Activated T-cell treated with anti-CD3 and anti-CD28 coated beads, Interleukin-2, amount 50 U/mL, for 48 hours (primary cell): Measurements from ENCODE around the gene PBX3.

Experiments
- DNase-seq, 2 experiments: peaks; one replicate each; pipeline ENCODE4 v3.0.0-alpha.2; 2020

PBX3 gene

DNA sequence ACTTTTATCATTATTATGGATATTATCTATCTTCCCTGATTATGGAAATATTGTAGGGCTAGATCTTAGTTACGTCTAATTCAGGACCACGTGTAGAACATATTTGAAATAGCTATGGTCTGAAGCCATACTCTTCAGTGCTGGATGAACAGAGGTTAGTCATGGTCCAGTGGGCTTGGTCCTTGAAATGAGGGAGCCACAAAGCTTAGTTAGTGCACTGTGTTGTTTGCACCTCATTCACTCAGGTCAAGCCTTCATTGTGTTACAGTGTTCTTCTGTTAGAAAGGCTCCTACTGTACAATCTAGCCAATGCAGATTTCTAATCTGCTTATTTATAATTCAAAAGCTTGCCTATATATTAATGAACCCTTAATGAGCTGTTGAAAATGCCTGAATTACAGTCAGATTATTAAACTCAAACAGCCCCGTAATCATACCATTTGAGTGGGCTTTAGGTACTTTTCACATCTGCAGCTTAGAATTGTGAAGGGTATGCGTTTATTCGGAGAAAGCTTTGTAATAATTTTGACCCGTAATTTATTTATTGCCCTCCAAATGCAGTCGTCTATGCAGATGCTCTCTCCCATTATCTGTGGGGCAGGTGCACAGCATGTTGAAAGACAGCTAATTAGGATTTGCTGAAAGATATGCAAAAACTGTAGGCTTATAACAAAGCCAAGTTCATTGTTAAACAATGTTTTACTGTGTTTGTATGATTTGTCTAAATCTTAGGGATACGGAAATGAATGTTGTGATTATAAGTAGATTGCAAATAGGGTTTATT lies 164.9 kb downstream of the PBX3 start:
- DNase-seq: no peak

DNA sequence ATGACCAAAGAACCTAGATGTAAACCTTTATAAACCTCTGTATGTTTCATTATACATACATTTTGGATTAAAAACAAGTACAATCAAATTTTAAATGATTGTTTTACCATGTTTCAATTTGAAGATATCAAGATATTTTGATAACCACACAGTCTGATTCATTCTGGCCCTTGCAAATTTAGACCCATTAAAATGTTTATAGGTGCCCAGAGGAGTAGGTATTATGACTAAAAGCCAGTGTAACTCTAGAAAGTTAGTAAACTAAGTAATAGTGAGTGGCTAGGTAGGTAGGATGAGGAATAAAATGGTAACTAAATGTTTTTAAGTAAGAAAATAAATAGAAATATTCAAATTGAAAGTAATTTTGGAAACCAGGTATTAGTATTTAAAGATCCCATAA lies 165.5 kb downstream of the PBX3 start:
- DNase-seq: no peak

DNA sequence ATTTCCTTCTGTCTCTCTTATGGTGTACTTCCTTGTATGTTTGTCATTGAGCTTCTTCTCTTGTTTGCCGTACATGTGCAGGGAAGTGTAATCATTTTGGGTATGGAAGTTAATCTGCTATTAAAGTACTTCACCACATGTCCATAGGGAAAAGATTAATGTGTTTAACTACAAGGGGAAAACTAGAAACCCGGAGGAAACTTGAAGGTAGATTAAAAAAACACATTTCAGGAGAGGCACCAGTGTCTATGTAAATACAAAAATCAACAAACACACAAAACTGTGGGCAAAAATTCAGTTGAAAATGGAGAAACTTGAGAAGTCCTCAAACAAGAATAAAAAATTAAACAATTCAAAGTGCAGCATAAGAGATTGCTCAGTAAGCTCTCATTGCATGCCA lies 166.4 kb downstream of the PBX3 start:
- no peak for DNase-seq

DNA sequence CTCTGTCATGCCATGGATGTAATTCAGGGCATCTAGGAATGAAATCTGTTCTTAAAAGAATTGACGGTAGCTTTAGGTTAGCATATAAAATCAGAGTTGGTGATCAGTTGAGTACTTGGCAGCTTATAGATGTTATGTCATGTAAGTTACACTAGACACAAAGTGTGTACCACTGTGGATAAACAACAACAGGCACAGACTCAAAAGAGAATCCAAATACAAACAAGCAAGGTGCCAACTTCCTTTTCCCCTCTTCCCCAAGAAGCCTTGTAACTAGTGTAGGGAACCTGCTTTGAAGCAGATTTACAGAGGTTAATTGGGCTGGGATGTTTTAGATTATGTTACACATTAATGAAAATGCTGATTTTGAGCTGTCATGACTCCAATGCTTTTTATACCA lies 167.2 kb downstream of the PBX3 start:
- DNase-seq: no peak

DNA sequence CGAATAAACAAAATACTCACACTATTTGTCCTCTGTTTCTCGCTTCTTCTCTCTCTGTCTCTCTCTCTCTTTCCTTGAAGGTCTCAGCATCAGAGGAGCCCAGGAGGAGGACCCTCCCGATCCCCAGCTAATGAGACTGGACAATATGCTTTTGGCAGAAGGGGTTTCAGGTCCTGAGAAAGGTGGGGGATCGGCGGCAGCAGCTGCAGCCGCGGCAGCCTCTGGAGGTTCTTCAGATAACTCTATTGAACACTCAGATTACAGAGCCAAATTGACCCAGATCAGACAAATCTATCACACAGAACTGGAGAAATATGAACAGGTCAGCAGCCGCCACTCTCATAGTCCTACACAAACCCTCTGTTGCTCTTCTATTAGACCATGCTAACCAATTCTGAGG lies 168.4 kb downstream of the PBX3 start:
- DNase-seq: no peak

DNA sequence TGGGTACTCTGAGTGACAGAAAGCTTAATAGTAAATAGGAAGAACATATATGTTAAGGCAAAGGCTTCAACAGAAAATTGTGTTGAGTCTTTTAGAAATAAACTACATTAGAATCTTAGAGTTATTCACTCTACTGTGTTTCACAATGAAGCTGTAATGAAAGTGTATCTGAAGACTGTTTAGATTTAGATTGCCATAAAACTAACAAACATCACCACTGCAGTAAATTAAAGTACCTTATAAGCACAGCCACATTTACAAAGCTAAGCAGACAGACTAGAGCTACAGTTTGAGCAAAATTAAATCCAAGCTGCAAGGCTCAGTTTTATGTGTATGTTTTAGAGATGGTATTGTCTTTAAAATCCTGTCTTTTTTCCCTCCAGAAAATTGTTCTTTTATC lies 172.4 kb downstream of the PBX3 start:
- no peak for DNase-seq

DNA sequence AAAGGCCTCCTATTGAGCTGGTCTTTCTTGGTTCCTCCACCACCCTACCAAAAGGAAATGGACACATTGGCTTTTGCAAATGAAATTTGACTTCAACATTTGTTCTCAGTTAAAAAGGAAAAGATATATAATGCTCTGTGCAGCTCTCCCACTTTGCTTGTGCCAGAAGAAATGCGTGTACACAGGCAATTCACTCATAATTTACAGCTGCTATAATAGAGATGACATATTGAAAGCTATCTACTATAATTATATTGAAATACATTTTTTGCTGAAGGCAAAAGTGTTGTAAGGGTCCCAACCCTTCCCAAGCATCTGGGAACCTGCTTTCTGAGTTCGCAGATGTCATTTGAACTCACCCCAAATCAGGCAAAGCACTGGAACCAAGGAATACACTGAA lies 173.2 kb downstream of the PBX3 start:
- no peak for DNase-seq

DNA sequence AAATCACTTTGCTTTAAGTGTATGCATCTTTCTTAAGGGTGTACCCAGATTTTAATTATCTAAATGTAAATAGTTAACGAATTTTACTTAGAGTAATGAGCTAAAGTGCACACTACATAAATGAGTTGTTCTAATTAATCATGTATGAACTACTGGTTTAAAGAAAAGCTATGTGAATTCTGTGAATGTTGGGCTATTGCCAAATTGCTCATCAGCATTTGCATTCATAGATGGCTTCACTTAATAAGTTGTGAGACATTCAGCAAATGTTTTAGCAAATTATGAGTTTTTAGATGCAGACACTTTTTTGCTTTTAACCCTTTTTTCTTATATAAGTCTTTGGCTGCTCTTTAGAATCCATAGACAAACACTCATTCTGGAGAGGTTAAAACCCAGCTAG lies 175.7 kb downstream of the PBX3 start:
- no peak for DNase-seq

DNA sequence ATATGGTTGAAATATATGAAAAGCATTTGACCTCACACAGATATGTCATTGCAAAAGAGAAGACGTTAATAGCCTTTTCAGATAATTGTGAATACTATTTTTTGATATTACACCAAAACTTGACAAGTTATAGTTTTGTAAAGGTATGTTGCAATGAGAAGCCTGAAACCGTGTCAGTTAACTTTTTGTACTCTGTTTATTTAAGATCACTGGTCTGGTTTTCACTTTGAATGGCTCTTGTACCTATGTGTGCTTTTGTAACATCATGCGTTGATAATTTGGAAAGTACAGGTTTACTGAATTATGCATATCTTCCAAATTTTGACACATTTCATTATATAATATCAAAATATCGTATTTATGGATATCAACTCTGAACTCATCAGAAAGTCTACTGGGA lies 177.2 kb downstream of the PBX3 start:
- DNase-seq: no peak

DNA sequence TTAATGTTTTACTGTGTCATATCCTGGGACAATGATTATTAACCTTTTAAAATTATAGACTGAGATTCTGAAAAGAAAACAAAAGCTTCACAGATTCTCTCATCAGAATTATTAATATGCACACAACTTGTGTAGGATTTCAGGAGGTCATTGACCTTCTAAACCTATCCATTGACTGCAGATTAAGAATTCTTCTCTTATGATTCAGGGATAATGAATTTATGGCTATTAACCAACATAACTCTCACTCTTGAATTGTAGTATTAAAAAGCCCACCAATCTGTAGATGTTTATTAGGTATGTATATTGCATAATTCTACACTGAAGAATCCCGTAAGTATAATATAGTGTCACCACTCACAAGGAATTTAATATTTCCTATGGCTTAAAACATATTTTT lies 179.8 kb downstream of the PBX3 start:
- DNase-seq: no peak

DNA sequence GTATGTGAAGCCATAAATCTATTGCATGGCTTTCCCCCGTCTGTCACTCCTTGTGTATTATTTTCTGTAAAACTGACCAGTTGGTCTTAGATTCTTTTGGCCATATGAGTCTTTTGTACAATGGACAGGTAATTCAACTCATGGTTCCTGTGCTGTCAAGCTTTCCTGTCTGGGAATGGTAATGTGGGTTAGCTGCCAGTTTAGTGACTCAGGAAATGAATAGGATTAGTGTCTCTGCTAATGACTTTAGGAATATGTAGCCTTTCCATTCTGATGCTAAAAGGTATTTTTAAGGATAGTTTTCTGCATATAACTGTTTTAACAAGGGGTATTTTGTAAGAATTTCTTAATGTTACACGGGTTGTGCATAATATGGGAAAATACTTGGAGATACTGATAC lies 182.7 kb downstream of the PBX3 start:
- no peak for DNase-seq

DNA sequence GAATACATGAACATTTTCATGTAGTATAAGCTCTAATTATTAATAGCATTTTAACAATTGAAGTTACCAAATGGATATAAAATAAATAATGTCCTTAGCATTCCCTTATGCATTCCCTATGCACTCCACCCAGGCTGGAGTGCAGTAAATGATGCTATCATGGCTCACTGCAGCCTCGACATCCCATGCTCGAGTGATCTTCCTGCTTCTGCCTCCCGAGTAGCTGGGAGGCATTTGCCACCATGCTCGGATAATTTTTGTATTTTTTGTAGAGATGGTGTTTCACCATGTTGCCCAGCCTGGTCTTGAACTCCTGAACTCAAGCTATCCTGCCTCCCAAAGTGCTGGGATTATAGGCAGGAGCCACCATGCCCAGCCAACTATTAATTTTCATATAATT lies 184.0 kb downstream of the PBX3 start:
- DNase-seq: no peak

DNA sequence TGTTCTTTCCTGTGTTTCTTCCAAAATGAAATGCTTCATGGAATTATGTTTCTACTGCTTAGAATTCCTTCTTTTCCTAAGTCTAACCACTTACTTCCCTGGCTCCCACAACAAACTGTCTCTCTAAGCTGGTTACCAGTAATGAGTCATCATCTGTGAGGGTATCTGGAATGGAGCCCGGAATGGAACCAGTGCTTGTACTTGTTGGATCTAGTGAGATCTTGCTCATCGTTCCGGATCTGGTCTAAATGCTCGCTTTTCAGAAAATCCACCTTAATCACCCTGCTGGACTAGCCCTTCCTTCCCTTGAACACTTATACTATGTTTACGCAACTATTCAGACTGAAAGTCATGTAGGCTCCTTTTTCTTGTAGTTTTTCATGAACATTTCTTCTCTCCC lies 184.8 kb downstream of the PBX3 start:
- no peak for DNase-seq

DNA sequence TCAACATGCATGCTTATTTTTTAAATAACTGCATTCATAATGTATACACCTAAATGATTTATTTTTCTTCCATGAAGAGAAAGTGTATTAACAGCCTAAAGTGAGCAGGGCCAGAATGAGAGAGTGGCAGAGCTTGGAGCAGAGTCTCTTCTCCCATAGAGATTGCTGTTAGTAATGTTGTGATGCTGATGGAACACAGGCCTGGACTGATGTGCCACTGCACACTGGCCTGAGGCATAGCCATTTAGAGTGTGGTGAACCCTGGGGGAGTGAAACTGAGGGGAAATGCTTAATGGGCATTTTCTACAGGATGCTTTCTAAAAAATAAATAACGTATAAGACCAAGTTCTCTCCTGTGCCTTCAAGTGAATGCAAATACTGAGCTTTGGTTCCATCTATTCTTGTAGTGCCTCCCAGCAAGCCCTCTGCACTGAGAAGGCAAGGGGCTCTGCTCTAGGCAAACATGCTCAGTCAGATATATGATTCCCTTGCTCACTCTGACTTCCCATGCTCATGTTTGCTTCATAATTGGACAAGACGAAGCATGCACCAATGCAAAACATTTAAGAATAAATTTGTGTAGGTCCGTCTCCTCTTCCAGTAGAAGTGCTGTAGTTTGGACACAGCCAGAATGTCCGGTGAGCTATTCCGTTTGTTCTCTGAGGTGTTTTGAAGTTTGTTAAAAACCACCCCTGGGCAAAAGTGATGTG lies 185.7 kb downstream of the PBX3 start:
- no peak for DNase-seq

DNA sequence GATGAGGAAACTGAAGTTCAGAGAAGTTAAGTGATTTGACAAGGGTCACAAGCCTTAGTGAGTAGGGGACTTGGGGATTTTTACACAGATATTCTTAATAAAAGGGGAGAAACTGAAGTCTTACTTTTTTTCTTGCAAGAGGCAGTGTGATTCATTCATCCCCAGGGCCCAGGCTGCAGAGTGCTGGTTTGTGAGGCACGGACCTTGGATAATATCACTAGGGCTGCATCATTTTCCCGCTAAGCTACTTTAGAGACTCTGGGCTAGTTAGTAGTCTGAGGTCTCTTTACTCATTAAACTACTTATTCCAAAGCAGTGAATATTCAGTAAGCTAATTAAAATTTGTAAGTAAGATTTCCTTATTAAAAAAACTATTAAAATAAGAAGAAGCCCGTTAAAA lies 195.0 kb downstream of the PBX3 start:
- no peak for DNase-seq

DNA sequence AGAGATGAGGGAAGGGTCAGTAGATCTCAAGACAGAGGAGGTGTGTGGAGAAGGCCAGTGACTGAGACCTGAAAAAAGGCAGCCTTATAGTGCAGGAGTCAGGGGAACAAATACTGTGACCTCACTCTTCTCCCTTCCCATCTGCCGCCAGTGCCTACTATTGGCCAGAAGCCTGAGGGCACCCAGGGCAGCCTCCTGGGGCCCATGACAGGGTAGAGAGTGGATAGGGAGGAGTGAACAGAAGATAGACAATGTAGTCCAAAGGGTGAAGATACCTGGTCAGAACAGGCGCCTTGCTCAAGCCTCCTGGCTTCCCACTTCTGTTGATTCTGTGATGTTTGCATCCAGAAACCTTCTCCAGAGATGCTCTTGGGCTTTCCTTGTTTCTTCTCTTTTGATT lies 196.7 kb downstream of the PBX3 start:
- no peak for DNase-seq

DNA sequence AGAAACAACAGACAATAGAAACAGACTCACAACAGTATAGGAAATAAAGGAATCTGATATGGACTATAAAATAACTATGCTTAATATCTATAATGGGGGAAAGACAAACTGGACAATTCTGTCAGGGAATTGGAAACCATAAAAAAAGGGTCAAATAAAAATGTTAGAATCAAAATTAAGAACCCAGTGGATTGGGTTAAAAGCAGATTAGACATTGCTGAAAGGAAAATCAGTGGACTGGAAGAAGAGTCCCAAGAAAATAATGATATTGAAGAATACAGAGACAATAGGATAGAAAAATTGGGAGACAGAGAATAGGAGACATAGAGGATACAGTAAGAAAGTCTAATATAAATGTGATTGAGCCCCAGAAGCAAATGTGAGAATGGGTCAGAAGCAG lies 199.2 kb downstream of the PBX3 start:
- DNase-seq: no peak

DNA sequence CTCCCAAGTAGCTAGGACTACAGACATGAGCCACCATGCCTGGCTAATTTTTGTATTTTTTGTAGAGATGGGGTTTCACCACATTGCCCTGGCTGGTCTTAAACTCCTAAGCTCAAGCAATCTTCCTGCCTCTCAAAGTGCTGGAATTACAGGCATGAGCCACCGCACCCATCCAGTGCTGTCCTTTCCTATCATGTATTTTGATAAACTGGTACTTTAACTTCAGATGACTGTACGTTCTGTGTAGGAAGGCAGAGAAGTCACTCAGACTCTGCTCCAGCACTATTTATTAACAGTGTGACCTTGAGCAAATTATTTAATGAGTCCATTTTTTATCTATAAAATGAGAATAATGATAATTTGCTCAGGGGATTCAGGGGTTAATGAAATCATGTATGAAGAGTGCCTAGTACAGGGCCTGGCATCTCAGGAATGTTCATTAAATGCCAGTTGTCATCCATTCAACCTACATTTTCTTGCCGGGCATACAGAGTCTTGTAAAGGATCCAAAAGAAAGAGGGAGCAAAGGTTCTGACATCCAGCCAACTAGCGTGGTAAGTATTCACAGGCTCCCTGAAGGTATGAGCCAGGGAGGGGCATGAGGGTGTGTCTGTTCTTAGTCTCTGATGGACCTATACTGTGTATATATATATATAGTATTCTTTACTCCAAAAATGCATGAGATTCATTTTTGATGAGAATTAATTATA lies 201.9 kb downstream of the PBX3 start:
- no peak for DNase-seq

DNA sequence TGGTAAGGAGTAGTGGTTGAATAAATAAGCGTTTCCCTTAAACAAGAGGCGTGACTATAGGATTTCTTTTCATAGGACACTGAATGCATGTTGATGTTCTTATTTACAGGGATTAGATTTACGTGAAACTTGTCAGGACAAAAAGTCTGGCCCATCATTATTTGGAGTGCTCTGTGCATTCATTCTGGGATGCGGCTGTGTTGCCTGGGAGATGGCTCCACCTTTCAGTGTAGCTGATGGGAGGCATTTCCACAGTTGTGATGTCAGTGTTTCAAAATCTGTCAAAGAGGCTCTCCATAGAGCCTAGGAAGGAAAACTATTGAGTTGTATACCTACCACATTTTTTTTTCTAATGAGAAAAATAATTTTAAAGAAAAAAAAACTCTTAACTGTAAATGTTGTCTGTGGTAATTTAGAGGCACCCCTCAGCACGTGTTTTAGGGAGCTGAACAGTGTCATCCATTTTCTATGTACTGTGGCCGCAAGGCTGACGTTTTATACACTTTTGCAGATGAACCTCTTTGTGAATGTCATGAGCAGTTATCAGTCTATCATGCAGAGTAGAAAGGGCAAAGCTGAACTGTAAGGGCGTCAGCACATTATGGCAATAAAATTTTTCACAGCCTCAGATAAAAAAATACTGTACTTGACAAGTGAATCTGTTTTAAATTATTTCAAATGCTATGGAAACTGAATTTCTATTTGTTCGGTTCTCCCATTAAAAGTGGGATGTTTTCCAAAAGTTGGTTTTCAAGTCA lies 202.7 kb downstream of the PBX3 start:
- no peak for DNase-seq

DNA sequence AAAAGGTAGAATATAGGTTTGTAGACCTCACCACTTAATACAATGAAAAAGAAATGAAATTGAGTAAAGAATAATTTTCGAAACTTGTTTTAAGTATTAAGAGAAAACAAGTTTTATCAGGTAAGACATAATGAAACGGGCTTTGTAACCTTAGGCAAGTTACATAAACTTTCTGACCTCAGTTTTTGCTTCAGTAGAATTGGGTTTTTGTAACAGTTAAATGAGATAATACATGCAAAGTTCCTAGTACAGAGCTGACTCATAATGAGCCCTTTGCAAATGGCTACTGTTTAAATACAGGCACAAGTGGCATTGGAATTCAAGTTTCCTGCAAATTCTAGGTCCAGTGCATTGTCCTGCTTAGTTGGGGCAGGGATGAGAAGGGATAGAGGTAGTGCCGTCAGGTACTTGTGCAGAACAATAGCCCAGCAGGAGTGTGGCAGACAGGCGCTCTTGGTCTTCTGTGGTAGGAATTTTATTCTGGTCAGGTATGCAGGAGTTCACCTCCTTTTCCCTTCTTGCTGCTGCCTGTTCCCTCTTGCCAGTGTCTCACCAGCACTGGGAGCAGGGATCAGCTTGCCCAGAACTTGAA lies 203.8 kb downstream of the PBX3 start:
- no peak for DNase-seq

DNA sequence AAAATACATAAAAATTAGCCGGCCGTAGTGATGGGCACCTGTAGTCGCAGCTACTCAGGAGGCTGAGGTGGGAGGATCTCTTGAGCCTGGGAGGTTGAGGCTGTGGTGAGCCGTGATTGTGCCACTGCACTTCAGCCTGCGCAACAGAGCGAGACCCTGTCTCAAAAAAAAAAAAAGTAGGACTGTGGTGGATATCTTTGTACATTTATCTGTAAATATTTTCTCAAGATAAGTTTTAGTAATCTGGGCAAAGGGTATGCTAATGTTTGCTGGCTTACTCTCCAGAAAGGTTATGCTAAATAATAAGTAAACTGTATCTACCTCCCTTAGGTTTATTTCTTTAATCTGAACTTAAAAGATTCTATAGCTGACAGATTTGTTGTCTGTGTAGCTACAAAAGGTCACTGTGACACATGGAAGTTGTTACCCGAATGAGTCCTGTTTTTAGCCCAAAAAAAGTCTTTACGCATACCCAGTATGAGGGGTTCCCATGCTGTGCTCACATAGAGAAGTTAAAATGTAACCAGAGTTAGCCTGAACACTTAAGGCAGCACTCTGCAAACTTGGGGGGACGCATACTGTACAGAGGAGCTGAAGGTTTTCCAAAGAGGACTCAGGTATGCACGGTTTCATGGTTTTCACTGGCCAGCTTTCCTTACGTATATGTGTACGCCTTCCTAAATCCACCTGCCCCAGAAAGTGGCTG lies 206.3 kb downstream of the PBX3 start:
- no peak for DNase-seq

DNA sequence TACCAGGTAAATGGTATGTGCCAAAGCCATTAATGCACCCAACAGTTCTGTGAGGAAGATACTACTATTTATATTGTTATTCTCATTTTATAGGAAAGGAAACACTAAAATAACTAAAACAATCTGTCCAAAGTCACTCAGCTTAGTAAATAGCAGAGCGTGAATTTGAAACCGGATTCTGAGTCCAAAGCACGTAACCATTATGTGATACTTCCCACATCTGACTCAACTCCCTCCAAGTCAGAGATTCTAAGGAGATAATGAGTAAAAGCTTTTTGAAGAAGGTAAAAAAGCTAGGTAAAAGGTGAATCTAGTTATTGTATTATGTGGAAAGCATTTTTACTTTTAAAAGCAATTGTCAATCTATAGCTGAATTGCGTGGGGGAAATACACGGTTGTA lies 208.9 kb downstream of the PBX3 start:
- DNase-seq: no peak
